GM18505 (cell line): ENCODE data around the gene BTBD2.

Source experiments
- ATAC-seq: cut with Tn5 transposase; IDR thresholded peaks from one replicate; pipeline ENCODE4 v1.9.1; 2021; ENCODE audit not compliant: unreplicated experiment
- POLR2A ChIP-seq: IDR thresholded peaks from 4 replicates; pipeline ENCODE4 v1.6.1; 2011; ENCODE audit warnings: borderline replicate concordance; ENCODE audit not compliant: insufficient read depth, insufficient read length; ENCODE audit errors: extremely low read depth

The BTBD2 gene

DNA sequence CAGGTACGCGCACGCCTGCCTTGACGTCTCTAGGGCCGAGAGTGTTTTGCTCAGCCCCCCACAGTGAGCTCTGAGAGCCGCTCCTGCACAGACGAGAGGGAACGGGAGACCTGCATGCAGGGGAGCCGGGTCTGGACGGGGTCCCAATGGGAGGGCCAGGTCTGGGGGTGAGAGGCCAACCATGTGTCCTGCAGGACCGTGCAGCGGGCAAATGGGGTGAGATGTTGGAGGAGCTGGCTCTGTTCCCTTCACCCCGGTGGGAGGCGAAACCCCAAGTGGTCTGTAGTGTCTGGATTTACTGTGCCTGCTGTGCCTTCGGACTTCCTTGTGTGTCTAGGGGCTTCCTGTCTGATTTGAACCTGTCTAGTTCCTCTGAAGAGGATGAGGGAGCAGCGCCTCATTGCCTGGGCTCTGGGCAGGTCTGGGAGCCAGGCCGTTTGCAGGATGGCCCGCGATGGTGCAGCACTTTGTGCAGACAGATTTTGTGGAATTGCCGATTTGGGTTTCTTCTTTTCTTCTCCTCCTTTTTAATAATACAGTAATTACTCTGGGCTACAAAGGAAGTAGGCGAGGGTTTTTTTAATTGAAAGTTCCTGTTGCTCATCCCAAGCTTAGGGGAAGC is 72.5 kb downstream of the BTBD2 start:
- no peak for TF ChIP-seq POLR2A

DNA sequence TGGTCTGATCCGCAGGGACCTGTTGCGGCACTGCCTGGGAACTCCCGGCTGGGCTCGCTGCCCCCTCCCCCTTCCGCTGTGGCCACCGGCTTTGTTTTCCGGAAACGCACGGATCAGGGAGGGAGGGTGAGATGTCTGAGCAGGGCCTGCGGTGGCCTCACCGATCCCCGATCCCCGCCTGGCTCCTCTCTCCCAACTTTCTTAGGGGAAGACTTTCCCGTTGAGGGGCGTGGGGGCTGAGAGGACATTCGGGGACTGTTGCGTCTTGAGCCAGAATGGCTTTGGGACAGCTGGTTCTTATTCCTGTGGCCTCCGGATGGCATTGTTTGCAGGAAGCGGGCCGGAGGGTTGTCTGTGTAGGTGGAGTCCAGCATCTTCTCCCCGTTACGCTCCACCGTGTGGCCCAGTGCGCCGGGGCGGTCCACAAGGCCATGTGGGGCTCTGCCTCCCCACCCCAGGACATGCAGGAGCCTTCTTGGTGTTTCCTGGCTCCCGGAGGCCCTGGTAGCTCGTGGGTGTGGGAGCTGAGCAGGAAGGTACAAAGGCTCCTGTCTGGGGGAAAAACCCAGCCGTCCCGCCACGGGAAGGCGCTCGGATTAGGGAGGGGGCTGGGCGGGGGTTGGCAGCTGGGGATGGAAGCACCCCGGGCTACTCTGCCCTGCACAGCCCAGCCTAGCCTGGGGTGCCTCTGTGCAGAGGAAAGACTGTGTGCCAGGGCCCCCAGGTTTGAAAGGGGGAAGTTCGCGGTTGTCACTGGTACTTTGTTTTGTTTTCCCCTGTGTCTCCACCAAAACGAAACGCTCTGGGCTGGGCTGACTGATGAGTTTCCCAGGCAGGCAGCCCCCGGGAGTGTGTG is 73.2 kb downstream of the BTBD2 start:
- peak; percentile 58 for TF ChIP-seq POLR2A
- ATAC-seq, result no peak

More for the DNA sequence above, 72.5 kb downstream of the BTBD2 start:
- ATAC-seq, result no peak

DNA sequence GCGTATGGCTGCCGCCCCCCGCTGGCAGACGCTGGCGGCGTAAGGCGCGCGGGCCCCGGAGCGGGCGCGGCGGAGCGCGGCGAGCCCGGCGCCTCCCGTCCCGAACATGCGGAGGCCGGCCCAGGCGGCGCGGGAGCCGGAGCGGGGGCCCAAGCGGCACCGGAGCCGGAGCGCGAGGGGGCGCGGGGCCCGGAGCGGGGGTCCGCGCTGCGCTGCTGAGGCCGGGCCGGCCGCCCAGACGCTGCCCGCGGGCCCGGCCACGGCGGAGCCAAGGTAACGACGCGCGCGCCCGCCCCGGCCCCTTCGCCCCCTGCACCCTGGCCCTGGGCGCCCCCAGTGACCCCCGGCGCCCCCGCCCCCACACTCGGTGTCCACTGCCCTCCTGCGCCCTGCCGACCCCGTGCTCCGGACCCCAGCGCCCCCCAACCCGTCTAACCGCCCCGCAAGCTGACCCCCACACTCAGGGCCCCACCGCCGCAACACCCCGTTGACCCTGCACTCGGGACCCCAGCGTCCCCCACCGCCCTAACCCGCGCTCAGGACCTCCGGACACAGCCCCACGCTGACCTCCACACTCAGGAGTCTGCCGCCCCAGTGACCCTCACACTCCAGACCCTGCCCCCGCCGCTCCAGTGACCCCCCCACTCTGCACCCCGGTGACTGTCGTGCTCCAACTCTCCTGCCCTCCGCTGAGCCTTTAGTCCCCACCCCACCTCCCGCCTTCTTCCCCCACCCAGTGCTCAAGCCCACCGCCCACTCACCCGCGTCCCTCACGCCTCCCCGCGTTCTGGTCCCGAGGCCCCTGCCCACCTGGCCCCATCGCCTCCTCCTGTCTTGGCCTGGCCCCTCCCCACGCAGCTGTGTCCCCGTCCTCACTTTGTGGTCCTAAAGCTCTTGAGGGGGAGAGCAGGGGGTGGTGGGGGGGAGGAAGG is 74.1 kb downstream of the BTBD2 start, which contains the start of gene CSNK1G2:
CSNK1G2 (plus strand) TSS at position 27 of the 932 bp plus-strand sequence. CDS start 28,601 bp downstream, outside the sequence.
- ATAC-seq, result no peak
- TF ChIP-seq POLR2A, result no peak

DNA sequence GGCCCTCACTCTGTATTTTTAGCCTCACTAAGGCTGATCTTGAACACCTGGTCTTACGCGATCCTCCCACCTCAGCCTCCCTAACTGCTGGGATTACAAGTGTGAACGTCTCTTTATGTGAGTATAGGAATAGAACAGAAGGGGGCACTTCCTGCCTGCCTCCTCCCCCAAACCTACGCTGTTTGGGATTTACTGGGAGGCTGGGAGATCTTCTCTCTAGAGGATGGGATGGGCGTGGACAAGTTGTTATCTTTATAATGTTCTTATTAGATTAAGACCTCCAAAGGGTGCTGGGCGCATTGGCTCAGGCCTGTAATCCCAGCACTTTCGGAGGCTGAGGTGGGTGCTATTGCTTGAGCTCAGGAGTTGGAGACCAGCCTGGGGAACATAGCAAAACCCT is 77.4 kb downstream of the BTBD2 start:
- TF ChIP-seq POLR2A, result no peak
- no peak for ATAC-seq

GRCh38 chr19:1936916-1937610 is 78.5 kb downstream of the BTBD2 start:
- ATAC-seq, result no peak
- TF ChIP-seq POLR2A, result no peak

DNA sequence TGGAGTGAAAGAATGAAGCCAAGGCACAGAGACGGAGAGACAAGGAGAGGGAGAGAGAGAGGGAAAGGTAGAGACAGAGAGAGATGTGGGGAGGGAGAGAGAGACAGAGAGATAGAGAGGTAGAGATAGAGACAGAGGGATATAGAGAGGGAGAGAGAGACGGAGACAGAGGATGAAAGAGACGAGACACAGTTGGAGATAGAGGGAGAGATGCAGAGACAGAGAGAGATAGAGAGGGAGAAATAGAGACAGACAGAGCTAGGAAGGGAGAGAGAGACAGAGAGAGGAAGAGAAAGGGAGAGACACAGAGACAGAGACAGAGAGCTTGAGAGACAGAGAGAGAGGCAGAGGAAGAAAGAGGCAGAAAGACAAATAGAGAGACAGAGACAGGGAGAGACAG is 79.1 kb downstream of the BTBD2 start:
- no peak for TF ChIP-seq POLR2A
- ATAC-seq, result no peak

DNA sequence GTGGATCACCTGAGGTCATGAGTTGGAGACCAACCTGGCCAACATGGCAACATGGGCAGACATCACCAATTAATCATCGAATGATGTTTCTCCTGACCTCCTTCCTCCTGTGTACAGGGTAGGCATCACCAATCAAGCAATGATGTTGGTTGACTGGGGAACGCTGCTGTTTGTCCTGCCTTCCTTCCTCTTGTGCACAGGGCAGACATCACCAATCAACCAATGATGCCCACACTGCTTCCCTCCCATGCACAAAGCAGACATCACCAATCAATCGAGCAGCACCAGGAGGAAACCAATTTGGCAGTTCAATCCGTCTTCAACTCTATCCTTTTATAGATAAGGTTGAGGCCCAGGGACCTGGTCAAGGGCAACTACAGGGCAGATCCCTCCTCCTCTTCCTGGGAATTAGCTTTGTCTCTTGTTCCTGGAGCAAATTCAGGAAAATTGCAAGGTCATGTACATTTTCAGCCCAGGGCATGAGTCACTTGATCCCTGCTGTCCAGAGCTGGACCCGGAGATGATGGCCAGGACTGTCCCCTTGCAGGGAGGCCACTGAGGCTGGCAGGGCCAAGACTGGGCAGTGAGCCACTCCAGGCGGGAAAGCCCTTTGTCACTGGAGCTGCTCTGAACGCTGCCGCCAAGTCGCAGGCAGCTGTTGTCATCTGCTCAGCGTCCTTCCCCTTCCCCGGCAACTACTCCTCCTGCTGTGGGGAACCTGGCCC is 79.9 kb downstream of the BTBD2 start:
- no peak for ATAC-seq
- no peak for TF ChIP-seq POLR2A
